ENCODE measurements around the gene NUDT7.

DNA sequence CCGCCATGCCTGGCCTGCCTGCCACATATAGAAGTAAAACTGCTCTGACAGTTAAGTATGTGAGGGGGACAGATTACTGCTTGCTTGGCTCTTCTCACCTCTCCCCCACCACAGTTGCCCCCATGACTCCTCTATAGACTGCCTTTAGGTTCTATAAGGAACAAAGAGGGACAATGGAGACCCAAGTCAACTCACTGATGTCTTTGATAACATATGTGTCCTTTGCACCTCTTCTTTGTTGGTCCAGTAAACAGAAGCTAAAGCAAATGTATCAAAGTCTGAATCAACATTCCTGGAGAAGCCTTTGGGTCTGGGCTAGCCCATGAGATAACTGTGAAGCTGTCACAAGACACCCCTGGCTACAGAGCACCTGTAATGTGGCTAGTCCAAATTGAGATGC is 27.1 kb downstream of the NUDT7 start:
- TF ChIP-seq, protein P1, sequence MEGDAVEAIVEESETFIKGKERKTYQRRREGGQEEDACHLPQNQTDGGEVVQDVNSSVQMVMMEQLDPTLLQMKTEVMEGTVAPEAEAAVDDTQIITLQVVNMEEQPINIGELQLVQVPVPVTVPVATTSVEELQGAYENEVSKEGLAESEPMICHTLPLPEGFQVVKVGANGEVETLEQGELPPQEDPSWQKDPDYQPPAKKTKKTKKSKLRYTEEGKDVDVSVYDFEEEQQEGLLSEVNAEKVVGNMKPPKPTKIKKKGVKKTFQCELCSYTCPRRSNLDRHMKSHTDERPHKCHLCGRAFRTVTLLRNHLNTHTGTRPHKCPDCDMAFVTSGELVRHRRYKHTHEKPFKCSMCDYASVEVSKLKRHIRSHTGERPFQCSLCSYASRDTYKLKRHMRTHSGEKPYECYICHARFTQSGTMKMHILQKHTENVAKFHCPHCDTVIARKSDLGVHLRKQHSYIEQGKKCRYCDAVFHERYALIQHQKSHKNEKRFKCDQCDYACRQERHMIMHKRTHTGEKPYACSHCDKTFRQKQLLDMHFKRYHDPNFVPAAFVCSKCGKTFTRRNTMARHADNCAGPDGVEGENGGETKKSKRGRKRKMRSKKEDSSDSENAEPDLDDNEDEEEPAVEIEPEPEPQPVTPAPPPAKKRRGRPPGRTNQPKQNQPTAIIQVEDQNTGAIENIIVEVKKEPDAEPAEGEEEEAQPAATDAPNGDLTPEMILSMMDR (IDR thresholded peaks at IDR 0.05; ENCODE audit: low read depth, low read length, missing input control) = no peak
- peak in 1 of 2 donors; percentile 54 for TF ChIP-seq RAD21 (IDR thresholded peaks at IDR 0.05)
- TF ChIP-seq, protein P2, sequence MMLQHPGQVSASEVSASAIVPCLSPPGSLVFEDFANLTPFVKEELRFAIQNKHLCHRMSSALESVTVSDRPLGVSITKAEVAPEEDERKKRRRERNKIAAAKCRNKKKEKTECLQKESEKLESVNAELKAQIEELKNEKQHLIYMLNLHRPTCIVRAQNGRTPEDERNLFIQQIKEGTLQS (IDR thresholded peaks at IDR 0.05) = no peak
- TF ChIP-seq, protein P3, sequence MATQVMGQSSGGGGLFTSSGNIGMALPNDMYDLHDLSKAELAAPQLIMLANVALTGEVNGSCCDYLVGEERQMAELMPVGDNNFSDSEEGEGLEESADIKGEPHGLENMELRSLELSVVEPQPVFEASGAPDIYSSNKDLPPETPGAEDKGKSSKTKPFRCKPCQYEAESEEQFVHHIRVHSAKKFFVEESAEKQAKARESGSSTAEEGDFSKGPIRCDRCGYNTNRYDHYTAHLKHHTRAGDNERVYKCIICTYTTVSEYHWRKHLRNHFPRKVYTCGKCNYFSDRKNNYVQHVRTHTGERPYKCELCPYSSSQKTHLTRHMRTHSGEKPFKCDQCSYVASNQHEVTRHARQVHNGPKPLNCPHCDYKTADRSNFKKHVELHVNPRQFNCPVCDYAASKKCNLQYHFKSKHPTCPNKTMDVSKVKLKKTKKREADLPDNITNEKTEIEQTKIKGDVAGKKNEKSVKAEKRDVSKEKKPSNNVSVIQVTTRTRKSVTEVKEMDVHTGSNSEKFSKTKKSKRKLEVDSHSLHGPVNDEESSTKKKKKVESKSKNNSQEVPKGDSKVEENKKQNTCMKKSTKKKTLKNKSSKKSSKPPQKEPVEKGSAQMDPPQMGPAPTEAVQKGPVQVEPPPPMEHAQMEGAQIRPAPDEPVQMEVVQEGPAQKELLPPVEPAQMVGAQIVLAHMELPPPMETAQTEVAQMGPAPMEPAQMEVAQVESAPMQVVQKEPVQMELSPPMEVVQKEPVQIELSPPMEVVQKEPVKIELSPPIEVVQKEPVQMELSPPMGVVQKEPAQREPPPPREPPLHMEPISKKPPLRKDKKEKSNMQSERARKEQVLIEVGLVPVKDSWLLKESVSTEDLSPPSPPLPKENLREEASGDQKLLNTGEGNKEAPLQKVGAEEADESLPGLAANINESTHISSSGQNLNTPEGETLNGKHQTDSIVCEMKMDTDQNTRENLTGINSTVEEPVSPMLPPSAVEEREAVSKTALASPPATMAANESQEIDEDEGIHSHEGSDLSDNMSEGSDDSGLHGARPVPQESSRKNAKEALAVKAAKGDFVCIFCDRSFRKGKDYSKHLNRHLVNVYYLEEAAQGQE (IDR thresholded peaks at IDR 0.05) = peak; percentile 43
- TF ChIP-seq EGR1 (IDR thresholded peaks at IDR 0.05; ENCODE audit: low read depth in 2 of 2) = no peak
- peak; percentile 45 to 72 for TF ChIP-seq RXRA (IDR thresholded peaks at IDR 0.05)
- TF ChIP-seq, protein P4, sequence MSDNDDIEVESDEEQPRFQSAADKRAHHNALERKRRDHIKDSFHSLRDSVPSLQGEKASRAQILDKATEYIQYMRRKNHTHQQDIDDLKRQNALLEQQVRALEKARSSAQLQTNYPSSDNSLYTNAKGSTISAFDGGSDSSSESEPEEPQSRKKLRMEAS (IDR thresholded peaks at IDR 0.05) = no peak
- TF ChIP-seq GABPA (IDR thresholded peaks at IDR 0.05 in 1 of 2, conservative IDR thresholded peaks at IDR 0.05 in 1 of 2) = no peak
- no peak for TF ChIP-seq TAF1 (conservative IDR thresholded peaks at IDR 0.05)
- no peak for TF ChIP-seq NR2F2 (IDR thresholded peaks at IDR 0.05)
- TF ChIP-seq JUND (IDR thresholded peaks at IDR 0.05) = peak; percentile 18 to 73
- peak; percentile 74 for TF ChIP-seq YY1 (IDR thresholded peaks at IDR 0.05)
- peak; percentile 74 for TF ChIP-seq SP1 (IDR thresholded peaks at IDR 0.05)
